Measurements from ENCODE around the gene TMC7. TPM values are rescaled to one million over a fixed set of nuclear protein-coding genes. Genes with fewer than 3 reads are reported as not detected.

TMC7 gene
- polyA plus RNA-seq, 1 of the 3 experiments (the other 2 are of a cell fraction): 0.66 TPM

DNA sequence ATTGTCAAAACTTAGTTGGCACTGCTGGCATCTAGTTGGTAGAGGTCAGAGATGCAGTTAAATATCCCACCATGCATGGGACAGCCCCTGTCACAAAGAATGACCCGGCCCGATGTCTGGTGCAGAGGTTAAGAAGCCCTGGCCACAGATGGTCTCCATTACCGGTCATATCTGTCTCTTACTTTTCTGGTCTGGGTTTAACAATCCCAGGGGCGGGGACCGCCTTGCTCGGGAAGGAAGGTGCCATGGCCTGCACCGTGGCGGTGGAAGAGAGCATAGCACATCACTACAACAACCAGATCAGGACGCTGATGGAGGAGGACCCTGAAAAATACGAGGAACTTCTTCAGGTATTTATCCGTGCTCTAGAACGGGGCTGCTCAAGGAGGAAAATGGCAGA, 91.8 kb downstream of the TMC7 start:
- no peaks in the 10 kb centered on the region for H3K9me2 ChIP-seq
- H3K4me1 ChIP-seq (ENCODE audit: control insufficient read depth in 1 of 2, insufficient read depth in 2 of 2, low read depth in 1 of 2, low read length in 1 of 2): no peaks in the 10 kb centered on the region
- H2AFZ ChIP-seq (ENCODE audit: low read depth): no peak overlapping the region
- CTCF ChIA-PET: interaction anchor here (1.7 to 2.6 kb wide), 2 partner anchors 11 to 92 kb away, joined by 5 to 13 read pairs; partner anchors contain the start of gene TMC7
- no peaks in the 10 kb centered on the region for H3F3A ChIP-seq (replicated peaks; ENCODE audit: insufficient read depth)
- H3K27ac ChIP-seq (ENCODE audit: low read depth in 2 of 2, low read length in 1 of 2): no peak overlapping the region
- H3K4me2 ChIP-seq: no peak overlapping the region
- H4K20me1 ChIP-seq (ENCODE audit: insufficient read depth): no peaks in the 10 kb centered on the region
- H3K36me3 ChIP-seq (replicated peaks in 1 of 2; ENCODE audit: control insufficient read depth in 1 of 2, insufficient read depth in 2 of 2, low read length in 1 of 2): peaks cover 18 to 19% of the 10 kb centered on the region in 2 experiments
- no peaks in the 10 kb centered on the region for H3K79me2 ChIP-seq (ENCODE audit: insufficient read depth)
- no peaks in the 10 kb centered on the region for H3K27me3 ChIP-seq (ENCODE audit: insufficient read depth)
- no peak for TF ChIP-seq RFX5 (IDR thresholded peaks at IDR 0.05; ENCODE audit: low read length)
- no peak for TF ChIP-seq USF1 (IDR thresholded peaks at IDR 0.05; ENCODE audit: borderline replicate concordance, low read depth)
- TF ChIP-seq YY1 (IDR thresholded peaks at IDR 0.05; ENCODE audit: low read depth): no peak
- no peak for DNase-seq
- WGBS (ENCODE audit: low lambda C conversion rate): 91% methylated on average over 9 of the region's 12 CpGs
- no peaks in the 10 kb centered on the region for H3K9me3 ChIP-seq
- H3K9ac ChIP-seq: no peak overlapping the region
- no peak overlapping the region for H3K4me3 ChIP-seq (ENCODE audit: low read depth in 2 of 2, low read length in 1 of 2)
- POLR2A ChIA-PET: no interaction called here

- Histone ChIP-seq H3K4me2 (no peak overlapping the region), H3K36me3 (replicated peaks in 1 of 2; ENCODE audit: control insufficient read depth in 1 of 2, insufficient read depth in 2 of 2, low read length in 1 of 2) (peaks cover 18 to 22% of the 10 kb centered on the region in 2 experiments), H3K9me2 (no peaks in the 10 kb centered on the region), H3K4me1 (ENCODE audit: control insufficient read depth in 1 of 2, insufficient read depth in 2 of 2, low read depth in 1 of 2, low read length in 1 of 2) (no peaks in the 10 kb centered on the region), H3K27ac (ENCODE audit: low read depth in 2 of 2, low read length in 1 of 2) (no peak overlapping the region), H3K27me3 (ENCODE audit: insufficient read depth) (no peaks in the 10 kb centered on the region), H4K20me1 (ENCODE audit: insufficient read depth) (no peaks in the 10 kb centered on the region), H3K4me3 (ENCODE audit: low read depth in 2 of 2, low read length in 1 of 2) (no peak overlapping the region), H3K79me2 (ENCODE audit: insufficient read depth) (no peaks in the 10 kb centered on the region), H2AFZ (ENCODE audit: low read depth) (no peak overlapping the region), H3F3A (replicated peaks; ENCODE audit: insufficient read depth) (no peaks in the 10 kb centered on the region), H3K9me3 (no peaks in the 10 kb centered on the region), H3K9ac (no peak overlapping the region)
- POLR2A ChIA-PET: no interaction called here
- TF ChIP-seq FOSL2 (IDR thresholded peaks at IDR 0.05; ENCODE audit: borderline replicate concordance, low read depth): no peak
- TF ChIP-seq POLR2AphosphoS5 (IDR thresholded peaks at IDR 0.05; ENCODE audit: low read depth, low read length): no peak
- TF ChIP-seq, protein P1, sequence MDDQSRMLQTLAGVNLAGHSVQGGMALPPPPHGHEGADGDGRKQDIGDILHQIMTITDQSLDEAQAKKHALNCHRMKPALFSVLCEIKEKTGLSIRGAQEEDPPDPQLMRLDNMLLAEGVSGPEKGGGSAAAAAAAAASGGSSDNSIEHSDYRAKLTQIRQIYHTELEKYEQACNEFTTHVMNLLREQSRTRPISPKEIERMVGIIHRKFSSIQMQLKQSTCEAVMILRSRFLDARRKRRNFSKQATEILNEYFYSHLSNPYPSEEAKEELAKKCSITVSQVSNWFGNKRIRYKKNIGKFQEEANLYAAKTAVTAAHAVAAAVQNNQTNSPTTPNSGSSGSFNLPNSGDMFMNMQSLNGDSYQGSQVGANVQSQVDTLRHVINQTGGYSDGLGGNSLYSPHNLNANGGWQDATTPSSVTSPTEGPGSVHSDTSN (IDR thresholded peaks at IDR 0.05): no peak
- TF ChIP-seq MXI1 (IDR thresholded peaks at IDR 0.05; ENCODE audit: low read depth, low read length): no peak
- no peak for TF ChIP-seq SIN3A (IDR thresholded peaks at IDR 0.05; ENCODE audit: borderline replicate concordance, low read depth, low read length)
- TF ChIP-seq TAF1 (IDR thresholded peaks at IDR 0.05; ENCODE audit: borderline replicate concordance, low read depth, low read length): no peak
- no peak for TF ChIP-seq EZH2phosphoT487 (IDR thresholded peaks at IDR 0.05; ENCODE audit: borderline replicate concordance, low read depth)
- no peak for TF ChIP-seq NRF1 (IDR thresholded peaks at IDR 0.05; ENCODE audit: low read depth, low read length)
- TF ChIP-seq RAD21 (IDR thresholded peaks at IDR 0.05; ENCODE audit: low read length): no peak
- TF ChIP-seq YY1 (IDR thresholded peaks at IDR 0.05; ENCODE audit: low read depth): no peak
- TF ChIP-seq TEAD4 (IDR thresholded peaks at IDR 0.05; ENCODE audit: borderline replicate concordance, insufficient read depth): no peak
- TF ChIP-seq USF1 (IDR thresholded peaks at IDR 0.05; ENCODE audit: borderline replicate concordance, low read depth): no peak
- TF ChIP-seq ELF1 (IDR thresholded peaks at IDR 0.05): no peak
- TF ChIP-seq MEF2A (IDR thresholded peaks at IDR 0.05; ENCODE audit: borderline replicate concordance, low read depth): no peak
- no peak for TF ChIP-seq RXRA (IDR thresholded peaks at IDR 0.05; ENCODE audit: borderline replicate concordance, low read depth)
- TF ChIP-seq CTCF (IDR thresholded peaks at IDR 0.05): no peak
- TF ChIP-seq, protein P2, sequence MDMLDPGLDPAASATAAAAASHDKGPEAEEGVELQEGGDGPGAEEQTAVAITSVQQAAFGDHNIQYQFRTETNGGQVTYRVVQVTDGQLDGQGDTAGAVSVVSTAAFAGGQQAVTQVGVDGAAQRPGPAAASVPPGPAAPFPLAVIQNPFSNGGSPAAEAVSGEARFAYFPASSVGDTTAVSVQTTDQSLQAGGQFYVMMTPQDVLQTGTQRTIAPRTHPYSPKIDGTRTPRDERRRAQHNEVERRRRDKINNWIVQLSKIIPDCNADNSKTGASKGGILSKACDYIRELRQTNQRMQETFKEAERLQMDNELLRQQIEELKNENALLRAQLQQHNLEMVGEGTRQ (IDR thresholded peaks at IDR 0.05; ENCODE audit: borderline replicate concordance, low read depth, low read length): no peak
- TF ChIP-seq EP300 (IDR thresholded peaks at IDR 0.05; ENCODE audit: borderline replicate concordance in 1 of 2, low read depth in 1 of 2, low read length in 1 of 2): no peak
- no peak for TF ChIP-seq GABPA (IDR thresholded peaks at IDR 0.05; ENCODE audit: low read depth)
- TF ChIP-seq RCOR1 (IDR thresholded peaks at IDR 0.05; ENCODE audit: low read length): no peak
- CTCF ChIA-PET: interaction anchor here (2.6 kb wide), 1 partner anchor 8 kb away, joined by 13 read pairs; no protein-coding TSS in a partner anchor
- 94% methylated on average over 6 of the region's 6 CpGs for WGBS (ENCODE audit: low lambda C conversion rate)
- DNase-seq: no peak
Observed at GRCh38 chr16:19077879-19078278, 94.1 kb downstream of the TMC7 start.

Data from SK-N-SH (cell line).